PFSK-1 (cell line): ENCODE measurements around the gene VWA3B.

Experiments used
- FOXP2 ChIP-seq: optimal IDR thresholded peaks from 2 replicates; pipeline ENCODE3; 2011; ENCODE audit warnings: borderline replicate concordance, control low read depth, inconsistent platforms; ENCODE audit not compliant: insufficient read depth; ENCODE audit errors: extremely low read length, extremely low read depth
- POLR2AphosphoS5 ChIP-seq: IDR thresholded peaks from 2 replicates; pipeline ENCODE4 v1.6.1; 2012; ENCODE audit warnings: low read depth, mild to moderate bottlenecking, control low read depth, low read length, moderate library complexity
- SIN3A ChIP-seq: IDR thresholded peaks from 2 replicates; pipeline ENCODE4 v1.6.1; 2012; ENCODE audit warnings: mild to moderate bottlenecking, low read length, moderate library complexity, borderline replicate concordance; ENCODE audit not compliant: insufficient read depth
- TAF1 ChIP-seq: IDR thresholded peaks from 2 replicates; pipeline ENCODE4 v1.6.1; 2012; ENCODE audit warnings: low read length, control low read depth, borderline replicate concordance; ENCODE audit not compliant: insufficient read depth
- TF ChIP-seq, protein P1 (sequence below), 2 experiments: IDR thresholded peaks; 2 replicates each; pipeline versions ENCODE4 v1.6.1 to v1.8.0; 2011 to 2012; ENCODE audit warnings: low read depth in 2 of 2, low read length in 2 of 2, control low read depth in 1 of 2, inconsistent platforms in 1 of 2, mild to moderate bottlenecking in 1 of 2, moderate library complexity in 1 of 2; ENCODE audit not compliant: insufficient read depth in 1 of 2

- no peak for TF ChIP-seq TAF1
- TF ChIP-seq, protein P1, sequence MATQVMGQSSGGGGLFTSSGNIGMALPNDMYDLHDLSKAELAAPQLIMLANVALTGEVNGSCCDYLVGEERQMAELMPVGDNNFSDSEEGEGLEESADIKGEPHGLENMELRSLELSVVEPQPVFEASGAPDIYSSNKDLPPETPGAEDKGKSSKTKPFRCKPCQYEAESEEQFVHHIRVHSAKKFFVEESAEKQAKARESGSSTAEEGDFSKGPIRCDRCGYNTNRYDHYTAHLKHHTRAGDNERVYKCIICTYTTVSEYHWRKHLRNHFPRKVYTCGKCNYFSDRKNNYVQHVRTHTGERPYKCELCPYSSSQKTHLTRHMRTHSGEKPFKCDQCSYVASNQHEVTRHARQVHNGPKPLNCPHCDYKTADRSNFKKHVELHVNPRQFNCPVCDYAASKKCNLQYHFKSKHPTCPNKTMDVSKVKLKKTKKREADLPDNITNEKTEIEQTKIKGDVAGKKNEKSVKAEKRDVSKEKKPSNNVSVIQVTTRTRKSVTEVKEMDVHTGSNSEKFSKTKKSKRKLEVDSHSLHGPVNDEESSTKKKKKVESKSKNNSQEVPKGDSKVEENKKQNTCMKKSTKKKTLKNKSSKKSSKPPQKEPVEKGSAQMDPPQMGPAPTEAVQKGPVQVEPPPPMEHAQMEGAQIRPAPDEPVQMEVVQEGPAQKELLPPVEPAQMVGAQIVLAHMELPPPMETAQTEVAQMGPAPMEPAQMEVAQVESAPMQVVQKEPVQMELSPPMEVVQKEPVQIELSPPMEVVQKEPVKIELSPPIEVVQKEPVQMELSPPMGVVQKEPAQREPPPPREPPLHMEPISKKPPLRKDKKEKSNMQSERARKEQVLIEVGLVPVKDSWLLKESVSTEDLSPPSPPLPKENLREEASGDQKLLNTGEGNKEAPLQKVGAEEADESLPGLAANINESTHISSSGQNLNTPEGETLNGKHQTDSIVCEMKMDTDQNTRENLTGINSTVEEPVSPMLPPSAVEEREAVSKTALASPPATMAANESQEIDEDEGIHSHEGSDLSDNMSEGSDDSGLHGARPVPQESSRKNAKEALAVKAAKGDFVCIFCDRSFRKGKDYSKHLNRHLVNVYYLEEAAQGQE (IDR thresholded peaks at IDR 0.05; ENCODE audit: insufficient read depth in 1 of 2, low read depth in 2 of 2, low read length in 2 of 2): no peak
- TF ChIP-seq POLR2AphosphoS5: no peak
- no peak for TF ChIP-seq SIN3A
- no peak for TF ChIP-seq FOXP2
Observed at GRCh38 chr2:98205889-98206288, 118.9 kb downstream of the VWA3B start.
